NT2/D1 (cell line): ENCODE data around the gene TMA7B.

Experiments used
- DNase-seq: peaks from one replicate; pipeline ENCODE4 v3.0.0-alpha.2; 2011; ENCODE audit warnings: low read depth, low spot score
- H3K27me3 ChIP-seq: 2 replicates; pipeline ENCODE4 v1.6.0; 2011; ENCODE audit warnings: mild to moderate bottlenecking; ENCODE audit not compliant: insufficient read length, insufficient read depth
- H3K36me3 ChIP-seq: 2 replicates; pipeline ENCODE4 v1.6.1; 2011; ENCODE audit warnings: mild to moderate bottlenecking, low read length, mixed read lengths; ENCODE audit not compliant: insufficient read depth, insufficient read length
- H3K4me1 ChIP-seq: 2 replicates; pipeline ENCODE4 v1.5.1; 2011; ENCODE audit not compliant: insufficient read depth, insufficient read length
- H3K4me3 ChIP-seq: 2 replicates; pipeline ENCODE4 v1.5.1; 2011; ENCODE audit warnings: low read depth; ENCODE audit not compliant: insufficient read length
- H3K9ac ChIP-seq: 2 replicates; pipeline ENCODE4 v1.6.0; 2011; ENCODE audit warnings: low read depth; ENCODE audit not compliant: insufficient read length
- H3K9me3 ChIP-seq: 2 replicates; pipeline ENCODE4 v1.5.1; 2011; ENCODE audit warnings: mild to moderate bottlenecking, low read length; ENCODE audit not compliant: insufficient read depth
- SUZ12 ChIP-seq: IDR thresholded peaks from 2 replicates; pipeline ENCODE4 v1.6.1; 2011; ENCODE audit not compliant: insufficient read length, insufficient read depth; ENCODE audit errors: extremely low read depth
- YY1 ChIP-seq: IDR thresholded peaks from 2 replicates; pipeline ENCODE4 v1.6.1; 2011; ENCODE audit not compliant: insufficient read length, insufficient read depth
- ZNF274 ChIP-seq: IDR thresholded peaks from 2 replicates; pipeline ENCODE4 v1.6.1; 2011; ENCODE audit warnings: mild to moderate bottlenecking, low read depth, low read length

TMA7B gene

GRCh38 chr22:40008726-40009291, 48.6 kb downstream of the TMA7B start:
- H3K36me3 ChIP-seq = no peaks in the 10 kb centered on the region
- no peak for DNase-seq
- no peak overlapping the region for H3K4me3 ChIP-seq
- H3K9me3 ChIP-seq = no peaks in the 10 kb centered on the region
- H3K27me3 ChIP-seq = peaks cover 8% of the 10 kb centered on the region
- H3K9ac ChIP-seq = no peak overlapping the region
- peaks cover 31% of the 10 kb centered on the region for H3K4me1 ChIP-seq
- TF ChIP-seq YY1 (no peak), ZNF274 (no peak), SUZ12 (no peak)

GRCh38 chr22:40009292-40009774, 49.1 kb downstream of the TMA7B start:
- Histone ChIP-seq H3K27me3 (peaks cover 8% of the 10 kb centered on the region), H3K4me3 (no peak overlapping the region), H3K9ac (peak overlapping the region; percentile 16), H3K4me1 (peaks cover 31% of the 10 kb centered on the region), H3K36me3 (no peaks in the 10 kb centered on the region), H3K9me3 (no peaks in the 10 kb centered on the region)
- peak; percentile 88 for DNase-seq
- TF ChIP-seq YY1 (no peak), SUZ12 (no peak), ZNF274 (no peak)

GRCh38 chr22:40009951-40010671, 49.9 kb downstream of the TMA7B start:
- H3K9ac ChIP-seq = peak overlapping the region; percentile 50
- no peaks in the 10 kb centered on the region for H3K36me3 ChIP-seq
- peaks cover 31% of the 10 kb centered on the region for H3K4me1 ChIP-seq
- no peaks in the 10 kb centered on the region for H3K9me3 ChIP-seq
- TF ChIP-seq ZNF274 (no peak), YY1 (no peak), SUZ12 (no peak)
- no peak for DNase-seq
- H3K4me3 ChIP-seq = no peak overlapping the region
- H3K27me3 ChIP-seq = peaks cover 8% of the 10 kb centered on the region

GRCh38 chr22:40010746-40011145, 50.5 kb downstream of the TMA7B start:
- no peak for DNase-seq
- peaks cover 31% of the 10 kb centered on the region for H3K4me1 ChIP-seq
- H3K36me3 ChIP-seq = no peaks in the 10 kb centered on the region
- peaks cover 8% of the 10 kb centered on the region for H3K27me3 ChIP-seq
- H3K9ac ChIP-seq = peak overlapping the region; percentile 50
- H3K9me3 ChIP-seq = no peaks in the 10 kb centered on the region
- no peak overlapping the region for H3K4me3 ChIP-seq
- TF ChIP-seq ZNF274 = no peak
